GM18526 (cell line): ENCODE data around the gene IMP3.

ENCODE experiments used
- POLR2A ChIP-seq: IDR thresholded peaks from 3 replicates; pipeline ENCODE4 v1.6.1; 2011; ENCODE audit not compliant: insufficient read length; ENCODE audit errors: extremely low read depth

The IMP3 gene

DNA sequence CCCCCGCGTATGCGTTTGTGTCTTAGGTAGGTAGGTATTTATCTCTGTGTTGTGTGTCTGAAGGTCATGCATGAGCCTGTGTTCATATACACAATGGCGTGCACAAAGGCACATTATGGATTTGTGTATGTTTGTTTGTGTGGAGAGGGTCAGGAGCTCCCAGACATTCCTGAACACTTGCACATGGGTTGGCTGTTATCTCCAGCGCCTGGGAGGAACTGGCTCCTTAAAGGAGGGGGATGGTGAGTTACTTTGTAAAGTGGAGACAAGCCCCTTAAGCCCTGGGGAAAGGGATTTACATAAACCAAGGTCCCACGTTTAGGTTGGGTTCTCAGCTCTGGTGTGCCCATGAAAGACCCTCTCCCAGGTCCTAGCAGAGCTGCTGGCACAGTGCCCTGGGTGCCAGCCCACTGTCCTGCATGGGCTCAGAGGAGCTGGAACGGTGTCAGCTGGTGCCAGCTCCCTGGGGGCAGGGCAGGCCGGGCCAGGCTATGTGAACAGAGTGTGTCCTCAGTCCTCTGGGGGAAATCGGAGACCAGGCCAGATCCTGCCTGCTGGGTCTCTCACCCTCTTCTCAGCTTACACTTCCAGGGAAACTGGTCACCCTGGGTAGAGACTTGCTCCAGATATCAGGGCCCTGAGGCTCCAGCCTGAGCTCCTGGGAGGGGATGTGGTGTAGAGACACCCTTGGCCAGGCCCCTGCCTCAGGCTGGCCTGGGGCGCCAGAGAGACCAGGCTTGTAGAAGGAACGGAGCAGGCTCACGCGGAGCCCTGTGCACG lies 32.8 kb upstream of the IMP3 start:
- TF ChIP-seq POLR2A: no peak

DNA sequence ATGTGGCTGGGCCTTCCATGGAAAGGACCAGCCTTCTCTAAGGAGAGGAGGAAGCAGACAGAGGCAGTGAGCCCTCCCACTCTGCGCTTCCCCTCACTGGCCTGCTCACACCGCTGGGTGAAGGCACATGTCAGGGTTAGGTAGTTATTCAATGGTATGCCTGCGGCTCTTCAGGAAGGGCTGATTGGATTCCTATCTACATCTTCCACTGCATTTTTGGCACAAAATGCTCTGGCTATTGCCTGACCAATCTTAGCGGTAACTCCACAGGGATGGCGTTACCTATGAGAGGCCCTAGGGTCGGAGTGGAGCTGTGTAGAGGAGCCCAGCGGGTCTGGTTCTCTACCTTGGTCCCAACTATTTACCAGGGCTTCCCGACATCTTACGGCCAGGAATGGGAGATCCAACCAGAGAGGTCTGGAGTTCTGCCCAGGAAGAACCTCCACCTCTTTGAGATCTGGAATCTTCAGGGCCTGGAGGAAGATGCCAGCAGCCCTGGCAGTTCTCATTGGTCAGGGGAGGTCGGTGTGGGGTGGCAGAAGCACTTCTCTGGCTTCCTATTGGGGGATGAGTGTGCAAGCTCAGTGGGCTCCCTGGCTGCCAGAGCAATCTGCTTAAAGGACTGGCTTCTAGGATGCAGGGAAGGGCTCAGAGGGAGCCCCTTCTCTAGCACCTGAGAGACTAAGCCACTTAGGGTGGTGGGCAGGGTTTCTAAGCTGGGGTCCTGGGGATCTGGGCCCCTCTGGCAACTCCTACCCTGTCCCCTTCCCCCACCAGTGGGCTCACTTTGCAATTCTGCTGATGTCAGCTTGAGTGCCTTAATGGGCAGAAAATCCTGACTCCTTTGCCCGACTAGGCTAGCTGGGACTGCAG lies 31.9 kb upstream of the IMP3 start:
- TF ChIP-seq POLR2A: no peak

DNA sequence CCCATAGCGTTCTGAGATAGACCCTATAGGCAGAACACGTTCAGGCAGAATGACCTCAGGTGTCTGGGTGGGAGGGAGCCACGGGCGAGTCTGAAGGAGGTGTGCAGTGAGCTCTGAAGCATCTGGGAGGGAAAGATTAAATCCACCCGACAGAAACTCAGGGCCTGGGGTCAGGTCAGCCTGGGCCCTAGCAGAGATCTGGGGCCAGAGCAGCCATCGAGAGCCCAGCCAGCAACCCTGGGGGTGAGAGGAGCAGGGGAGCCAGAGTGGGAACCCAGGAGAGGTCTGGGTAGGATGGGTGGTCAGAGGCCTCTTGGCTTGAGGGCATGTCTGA lies 29.8 kb upstream of the IMP3 start:
- TF ChIP-seq POLR2A: no peak

DNA sequence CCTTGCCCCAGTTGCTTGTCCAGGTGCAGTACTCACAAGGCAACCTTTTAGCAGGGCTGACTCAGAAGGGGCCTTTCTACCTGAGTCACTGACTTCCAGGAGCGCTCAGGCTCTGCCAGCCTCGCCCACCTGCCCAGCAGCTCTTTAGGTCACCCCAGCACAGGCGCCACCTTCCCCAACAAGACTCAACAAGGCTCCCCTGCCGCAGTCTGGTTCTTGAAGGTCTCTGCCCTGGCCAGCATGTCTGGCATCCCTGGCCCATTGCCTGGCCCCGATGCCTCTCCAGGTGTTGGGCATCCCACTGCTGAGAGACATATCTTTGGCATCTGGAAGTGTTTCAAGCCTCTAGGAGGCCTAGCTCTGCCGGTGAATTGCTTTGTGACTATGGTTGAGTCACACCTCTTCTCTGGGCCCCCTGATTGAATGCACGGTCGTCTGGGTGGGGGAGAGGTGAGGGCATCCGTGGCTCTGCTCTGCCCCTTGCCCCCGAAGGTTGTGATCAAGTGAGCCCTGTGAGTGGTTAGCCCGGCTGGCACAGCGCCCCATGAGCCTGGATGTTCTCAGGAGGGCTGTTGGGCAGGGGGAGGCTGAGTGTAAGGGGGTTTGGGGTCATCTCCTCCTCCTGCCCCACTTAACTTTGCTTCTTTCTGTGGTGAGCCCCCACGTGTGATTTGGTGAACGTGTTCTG lies 29.3 kb upstream of the IMP3 start:
- no peak for TF ChIP-seq POLR2A

DNA sequence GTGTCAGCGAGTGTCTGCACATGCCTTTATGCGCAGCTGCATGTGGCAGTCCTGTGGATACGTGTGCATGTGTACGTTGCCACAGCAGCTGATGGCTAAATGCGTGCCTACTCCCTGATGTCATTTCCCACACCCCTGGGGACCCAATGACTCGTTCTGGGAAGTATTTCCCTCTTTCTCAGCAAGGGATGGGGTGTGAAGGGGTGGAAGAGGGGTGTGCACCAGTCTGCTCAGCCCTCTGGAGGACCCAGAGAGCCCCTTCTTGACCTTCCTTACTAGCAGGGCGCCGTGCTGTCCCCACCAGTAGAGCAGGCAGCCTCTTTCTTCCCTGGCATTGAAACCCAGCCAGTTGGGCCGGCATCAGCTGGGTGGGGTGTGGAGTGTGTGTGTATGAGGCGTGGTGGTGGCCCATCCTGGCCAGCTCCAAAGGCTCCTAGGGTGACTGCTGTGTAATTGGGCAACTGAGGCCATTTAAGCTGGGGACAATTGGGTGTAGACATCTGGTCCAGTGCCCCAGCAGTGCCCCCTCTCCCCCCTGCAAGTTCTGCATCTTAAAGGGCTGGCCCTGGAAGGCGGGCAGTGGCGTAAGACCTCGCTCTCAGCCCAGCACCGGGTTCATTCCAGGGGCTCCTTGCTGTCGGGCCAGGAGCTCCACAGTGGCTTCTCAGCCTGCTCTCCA lies 26.9 kb upstream of the IMP3 start:
- no peak for TF ChIP-seq POLR2A

DNA sequence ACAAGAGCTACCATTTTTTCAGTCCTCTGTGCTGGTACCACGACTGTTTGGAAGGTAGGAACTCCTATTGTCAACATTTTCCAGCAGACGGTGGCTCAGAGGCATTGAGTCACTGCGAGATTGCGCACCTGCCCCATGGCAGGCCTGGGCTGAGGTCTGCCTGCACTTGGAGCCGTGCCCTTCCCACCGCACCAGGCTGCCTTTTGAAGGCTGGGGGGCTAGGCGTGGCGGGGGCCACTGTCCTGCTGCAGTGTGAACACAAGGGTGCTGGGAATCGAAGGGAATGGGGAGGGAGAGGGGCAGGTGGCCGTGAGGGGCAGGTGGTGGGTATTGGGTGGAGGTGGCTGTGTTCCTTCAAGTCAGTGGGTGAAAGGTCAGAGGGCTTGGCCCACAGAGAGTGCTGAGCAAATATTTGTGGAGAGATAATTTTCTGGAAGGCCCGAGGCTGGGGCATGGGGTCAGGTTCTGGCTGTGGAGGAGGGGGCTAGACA lies 24.0 kb upstream of the IMP3 start:
- TF ChIP-seq POLR2A: no peak

DNA sequence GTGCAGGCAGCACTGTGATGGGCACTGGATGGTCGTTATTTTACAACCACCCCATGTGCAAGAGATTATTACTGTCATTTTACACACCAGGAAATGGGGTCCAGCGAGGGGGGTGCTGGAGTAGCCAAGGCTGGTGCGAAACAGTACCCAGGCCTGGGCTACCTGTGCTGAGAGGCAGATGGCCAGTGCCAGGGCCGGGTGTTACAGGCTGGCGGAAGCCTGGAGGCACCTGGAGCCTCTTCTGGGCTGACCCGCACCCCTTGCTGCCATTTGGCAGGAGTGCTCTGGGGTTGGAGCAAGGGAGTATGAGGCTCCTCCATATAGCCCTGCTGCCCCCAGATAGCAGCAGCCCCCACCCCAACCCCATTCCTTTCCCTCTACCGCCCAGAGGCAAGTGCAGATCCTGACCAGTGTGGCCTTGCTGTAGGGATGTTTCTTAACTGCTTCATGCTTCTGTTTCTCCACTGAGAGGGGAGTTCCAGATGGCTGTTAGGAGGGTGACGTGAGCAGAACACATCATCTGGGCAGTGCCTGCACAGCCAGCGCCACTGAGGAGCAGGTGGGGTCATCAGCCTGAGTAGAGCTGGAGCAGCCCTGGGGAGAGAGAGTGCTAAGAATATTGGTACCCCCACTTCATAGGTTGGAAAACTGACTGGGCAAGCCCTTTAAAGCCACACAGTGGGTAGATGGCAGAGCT lies 22.9 kb upstream of the IMP3 start:
- no peak for TF ChIP-seq POLR2A

DNA sequence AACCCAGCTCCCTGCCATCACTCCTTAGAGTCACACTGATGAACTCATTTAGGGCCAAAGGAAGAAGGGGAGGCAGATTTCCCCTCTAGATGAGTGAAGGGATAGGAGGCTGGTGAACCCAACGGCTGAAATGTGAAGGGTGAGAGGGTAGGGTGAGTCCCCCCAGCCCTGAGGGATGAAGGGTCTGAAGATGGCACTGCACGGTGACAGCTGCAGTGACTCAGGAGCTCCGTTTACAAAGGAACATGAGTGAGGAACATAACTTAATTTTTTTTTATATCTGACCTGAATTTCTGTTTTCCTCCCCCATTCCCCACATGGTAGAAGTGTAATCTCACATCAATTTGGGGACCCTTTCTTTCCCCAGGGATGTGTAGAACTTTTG lies 21.7 kb upstream of the IMP3 start:
- TF ChIP-seq POLR2A: no peak

DNA sequence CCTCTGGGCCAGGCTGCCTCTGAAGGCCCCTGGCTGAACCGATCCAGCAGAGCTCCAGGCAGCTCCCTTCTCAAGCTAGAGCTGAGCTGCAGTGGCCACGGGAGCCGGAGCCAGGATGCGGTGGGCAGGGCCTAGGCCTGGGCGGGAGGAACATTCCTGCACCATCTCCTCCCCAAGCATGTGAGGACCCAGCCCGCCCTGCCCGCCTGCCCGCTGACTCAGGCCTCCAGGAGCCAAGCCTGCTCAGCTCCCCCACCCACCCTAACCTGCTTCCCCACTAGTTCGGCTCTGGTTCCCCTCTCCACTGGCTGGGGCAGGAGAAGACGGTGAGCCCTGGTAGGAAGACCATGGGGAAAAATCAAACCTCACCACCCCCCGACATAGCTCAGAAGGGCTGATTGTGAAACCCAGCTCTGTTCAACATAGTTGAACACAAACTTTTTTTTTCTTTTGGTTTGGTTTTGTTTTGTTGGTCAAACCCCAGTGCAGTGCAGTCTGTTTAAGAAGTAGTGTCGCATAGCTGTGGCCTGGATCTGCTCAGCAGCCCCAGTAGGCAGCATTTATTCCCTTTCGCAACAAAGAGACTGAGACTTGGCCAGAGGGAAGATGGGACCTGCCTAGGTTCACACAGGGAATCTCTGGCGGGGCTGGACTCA lies 21.2 kb upstream of the IMP3 start:
- TF ChIP-seq POLR2A: no peak

DNA sequence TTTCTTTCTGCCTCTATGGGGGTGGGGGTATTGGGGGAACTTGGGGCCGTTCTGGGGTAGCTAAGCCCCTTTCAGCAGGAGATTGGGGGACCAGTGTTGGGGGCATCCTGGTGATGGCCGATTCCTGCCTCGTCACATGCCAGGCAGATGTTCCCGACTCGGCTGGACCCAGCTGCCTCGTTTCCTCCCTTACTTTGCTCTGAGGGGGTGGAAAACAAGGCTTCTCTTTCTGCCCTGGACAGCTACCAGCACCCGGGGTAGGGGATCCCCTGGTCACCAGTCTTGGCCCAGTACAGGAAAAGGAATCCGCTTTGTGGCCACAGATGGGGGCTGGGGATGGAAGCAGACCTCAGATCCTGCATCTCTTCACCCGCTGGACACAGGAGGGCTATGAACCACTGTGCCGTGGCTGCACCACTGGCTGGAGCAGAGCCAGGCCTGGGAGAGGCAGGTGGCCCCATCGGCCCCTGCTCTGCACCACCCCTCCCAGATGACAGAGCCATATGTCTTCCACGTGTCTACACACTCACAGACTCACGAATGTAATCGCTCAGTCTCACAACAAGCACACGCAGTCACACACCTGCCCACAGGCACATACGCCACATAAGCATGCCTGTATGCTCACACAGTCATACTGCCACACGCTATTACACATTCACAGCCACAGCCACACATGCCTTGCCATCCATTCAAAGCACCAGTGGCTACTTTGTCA lies 20.1 kb upstream of the IMP3 start:
- no peak for TF ChIP-seq POLR2A

DNA sequence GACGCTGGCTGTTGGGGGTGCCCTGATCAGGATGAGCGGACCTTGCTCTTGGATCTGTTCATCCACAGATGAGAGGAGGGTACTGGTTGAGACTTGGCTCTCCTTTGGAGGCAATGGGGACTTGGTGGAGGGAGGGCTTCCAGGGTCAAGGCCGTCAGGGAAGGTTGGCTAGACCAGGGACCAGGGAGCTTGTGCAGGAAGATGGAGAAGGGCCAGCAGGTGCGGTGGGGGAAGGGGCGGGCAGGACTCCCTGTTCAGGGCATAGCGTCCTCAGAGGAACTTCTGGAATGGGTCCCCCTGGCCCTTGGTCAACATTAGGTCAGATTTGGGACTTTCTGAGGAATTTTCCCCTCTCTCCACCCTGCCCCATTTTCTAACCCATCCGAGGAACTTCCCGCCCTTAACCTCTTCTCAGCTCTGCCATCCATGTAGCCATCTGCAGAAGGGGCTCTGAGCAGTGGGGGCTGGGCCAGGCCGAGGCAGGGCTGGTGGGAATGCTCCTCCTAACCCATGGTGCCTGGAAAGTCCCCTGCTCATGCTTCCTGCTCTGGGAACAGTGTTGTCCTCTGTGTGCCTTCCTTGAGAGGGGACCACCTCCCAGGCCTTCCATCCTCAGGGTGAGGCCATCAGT lies 19.2 kb upstream of the IMP3 start:
- no peak for TF ChIP-seq POLR2A

DNA sequence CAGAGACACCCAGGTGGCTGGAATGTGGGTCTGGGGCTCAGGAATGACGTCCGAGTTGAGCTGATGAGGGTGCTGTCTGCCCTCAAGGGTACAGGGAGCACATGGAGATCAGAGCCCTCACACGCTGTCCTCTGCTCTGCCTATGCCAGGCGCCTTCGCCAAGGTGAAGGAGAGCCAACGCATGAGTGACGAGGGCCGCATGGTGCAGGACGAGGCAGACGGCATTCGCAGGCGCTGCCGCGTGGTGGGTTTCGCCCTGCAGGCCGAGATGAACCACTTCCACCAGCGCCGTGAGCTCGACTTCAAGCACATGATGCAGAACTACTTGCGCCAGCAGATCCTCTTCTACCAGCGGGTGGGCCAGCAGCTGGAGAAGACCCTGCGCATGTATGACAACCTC lies 16.8 kb upstream of the IMP3 start:
- TF ChIP-seq POLR2A: no peak

DNA sequence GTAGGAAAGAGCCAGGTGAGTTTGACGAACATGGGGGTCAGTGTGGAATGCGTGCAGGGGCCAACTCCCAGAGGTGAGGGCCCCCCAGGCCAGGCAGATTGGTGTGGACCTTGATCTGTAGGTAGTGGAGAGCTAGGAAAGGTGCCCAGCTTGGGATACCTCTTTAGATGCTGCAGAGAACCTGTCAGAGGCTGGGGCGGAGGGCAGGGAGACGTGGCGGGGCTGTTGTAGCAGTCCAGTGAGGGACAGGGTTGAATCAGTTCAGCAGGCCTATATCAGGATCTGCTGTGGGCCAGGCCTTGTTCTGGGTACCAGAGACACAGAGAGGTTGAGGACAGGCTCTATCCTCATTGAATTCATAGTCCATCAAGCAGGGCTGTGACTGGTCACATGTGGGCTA lies 16.3 kb upstream of the IMP3 start:
- TF ChIP-seq POLR2A: no peak

DNA sequence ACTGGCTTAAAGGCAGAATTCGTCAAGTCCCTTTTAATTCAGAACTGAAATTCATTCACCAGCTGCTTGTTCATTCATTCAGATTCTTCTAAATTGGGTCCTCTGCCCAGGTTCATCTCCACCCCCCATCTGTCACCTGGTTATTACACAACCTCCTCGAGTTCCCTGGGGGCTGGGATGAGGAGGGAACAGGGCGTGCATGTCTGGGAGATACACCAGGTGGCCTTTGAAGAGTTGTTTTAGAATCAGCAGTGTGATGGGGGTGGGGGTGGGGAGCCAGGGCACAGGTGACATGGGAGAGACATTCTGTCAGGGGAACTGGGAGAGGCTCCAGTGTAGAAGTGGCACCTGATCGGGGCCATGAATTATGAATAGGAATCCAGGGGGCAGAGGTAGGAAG lies 15.9 kb upstream of the IMP3 start:
- TF ChIP-seq POLR2A: no peak
